Common myeloid progenitor, CD34-positive (primary cell): ENCODE results near the gene SLC41A1.

ENCODE experiments used
- CTCF ChIA-PET: fragments of 350-600 bp; sonication (Branson Sonifier 250); formaldehyde crosslinking; loops from one replicate; lab custom pipeline; 2021; ENCODE audit warnings: antibody characterized with exemption; lab: Charles Lee
- POLR2A ChIA-PET: fragments of 350-600 bp; sonication (Branson Sonifier 250); formaldehyde crosslinking; loops from one replicate; lab custom pipeline; 2021; ENCODE audit warnings: antibody characterized with exemption; lab: Charles Lee
- DNase-seq, 3 donors: peaks; one replicate each; pipeline versions ENCODE4 v3.0.0 to v3.0.0-alpha.2; 2013
- H3K27ac ChIP-seq, 2 experiments: 1 replicate in 1 of 2; 2 replicates in 1 of 2; pipeline ENCODE4 v1.7.0; 2013; ENCODE audit warnings: inconsistent platforms in 2 of 2, low read length in 2 of 2, mild to moderate bottlenecking in 2 of 2, low read depth in 1 of 2, moderate library complexity in 1 of 2; ENCODE audit not compliant: severe bottlenecking in 2 of 2, insufficient read depth in 1 of 2, poor library complexity in 1 of 2
- H3K27me3 ChIP-seq, 5 experiments: replicated peaks in 2 of 5; 1 replicate in 3 of 5; 2 replicates in 2 of 5; pipeline versions ENCODE4 v1.6.1 to v1.7.0; 2013; ENCODE audit warnings: low read length in 4 of 5, mild to moderate bottlenecking in 2 of 5, moderate library complexity in 2 of 5, inconsistent platforms in 1 of 5; ENCODE audit not compliant: insufficient read depth in 5 of 5, control insufficient read depth in 4 of 5
- H3K36me3 ChIP-seq, 4 experiments: 1 replicate in 2 of 4; 2 replicates in 2 of 4; pipeline versions ENCODE4 v1.6.1 to v1.7.0; 2013; ENCODE audit warnings: low read length in 3 of 4, control low read depth in 1 of 4, mild to moderate bottlenecking in 1 of 4; ENCODE audit not compliant: control insufficient read depth in 4 of 4, insufficient read depth in 4 of 4
- H3K4me1 ChIP-seq, 4 experiments: 1 replicate in 3 of 4; 2 replicates in 1 of 4; pipeline versions ENCODE4 v1.6.1 to v1.7.1; 2013; ENCODE audit warnings: low read length in 3 of 4, mild to moderate bottlenecking in 3 of 4, control low read depth in 1 of 4, inconsistent platforms in 1 of 4, moderate library complexity in 1 of 4; ENCODE audit not compliant: control insufficient read depth in 4 of 4, insufficient read depth in 4 of 4; ENCODE audit errors: control extremely low read depth in 1 of 4
- H3K4me3 ChIP-seq, 7 experiments: 1 replicate in 4 of 7; 2 replicates in 3 of 7; pipeline versions ENCODE4 v1.5.1 to v1.7.0; 2013; ENCODE audit warnings: mild to moderate bottlenecking in 7 of 7, low read length in 6 of 7, moderate library complexity in 6 of 7, inconsistent platforms in 2 of 7, low read depth in 2 of 7, control low read depth in 1 of 7; ENCODE audit not compliant: insufficient read depth in 4 of 7, control insufficient read depth in 1 of 7; ENCODE audit errors: extremely low read depth in 1 of 7
- H3K9me3 ChIP-seq, 5 experiments: 1 replicate in 4 of 5; 2 replicates in 1 of 5; pipeline versions ENCODE4 v1.6.1 to v1.7.1; 2013; ENCODE audit warnings: low read length in 4 of 5, mild to moderate bottlenecking in 2 of 5, inconsistent platforms in 1 of 5, low read depth in 1 of 5, moderate library complexity in 1 of 5; ENCODE audit not compliant: control insufficient read depth in 4 of 5, insufficient read depth in 2 of 5; ENCODE audit errors: control extremely low read depth in 1 of 5
- WGBS: methylation state at CpG from one replicate; pipeline ENCODE4 v1.1.5; 2013; ENCODE audit not compliant: insufficient coverage; 5-methylcytosine and 5-hydroxymethylcytosine counted together

Gene SLC41A1

GRCh38 chr1:205766570-205766969 lies 46.4 kb downstream of the SLC41A1 start:
- POLR2A ChIA-PET, result no interaction called here

DNA sequence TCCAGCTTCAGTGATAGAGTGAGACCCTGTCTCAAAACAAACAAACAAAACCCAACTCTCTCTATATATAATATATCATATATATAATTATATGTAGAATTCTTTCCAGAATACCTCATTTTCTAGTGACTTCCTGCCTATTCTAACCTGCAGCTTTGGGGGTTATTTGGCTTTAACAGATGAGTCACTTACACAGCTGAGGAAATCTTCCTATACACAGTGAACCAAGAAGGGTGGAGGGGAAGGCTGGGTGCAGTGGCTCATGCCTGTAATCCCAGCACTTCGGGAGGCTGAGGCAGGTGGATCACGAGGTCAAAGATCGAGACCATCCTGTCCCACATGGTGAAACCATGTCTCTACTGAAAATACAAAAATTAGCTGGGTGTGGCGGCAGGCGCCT lies 47.0 kb downstream of the SLC41A1 start:
- H3K36me3 ChIP-seq, result peaks cover 0 to 7% (median 4%) of the 10 kb centered on the region in 4 experiments
- no peaks in the 10 kb centered on the region for H3K9me3 ChIP-seq
- H3K4me1 ChIP-seq, result no peaks in the 10 kb centered on the region
- no peak overlapping the region for H3K27ac ChIP-seq
- no peak overlapping the region for H3K4me3 ChIP-seq
- 94% methylated on average over 2 of the region's 5 CpGs for WGBS
- DNase-seq, result no peak
- ChIA-PET CTCF (interaction anchor here (1.2 to 1.6 kb wide), 2 partner anchors 11 to 26 kb away, joined by 3 to 5 read pairs; no protein-coding TSS in a partner anchor), POLR2A (no interaction called here)
- H3K27me3 ChIP-seq, result no peaks in the 10 kb centered on the region

More at GRCh38 chr1:205766570-205766969, 46.4 kb downstream of the SLC41A1 start:
- Histone ChIP-seq H3K4me1 (no peaks in the 10 kb centered on the region), H3K4me3 (no peak overlapping the region), H3K27ac (no peak overlapping the region), H3K27me3 (no peaks in the 10 kb centered on the region), H3K36me3 (peaks cover 0 to 7% (median 4%) of the 10 kb centered on the region in 4 experiments), H3K9me3 (no peaks in the 10 kb centered on the region)
- 97% methylated on average over 3 of the region's 3 CpGs for WGBS
- CTCF ChIA-PET, result no interaction called here
- DNase-seq, result no peak

DNA sequence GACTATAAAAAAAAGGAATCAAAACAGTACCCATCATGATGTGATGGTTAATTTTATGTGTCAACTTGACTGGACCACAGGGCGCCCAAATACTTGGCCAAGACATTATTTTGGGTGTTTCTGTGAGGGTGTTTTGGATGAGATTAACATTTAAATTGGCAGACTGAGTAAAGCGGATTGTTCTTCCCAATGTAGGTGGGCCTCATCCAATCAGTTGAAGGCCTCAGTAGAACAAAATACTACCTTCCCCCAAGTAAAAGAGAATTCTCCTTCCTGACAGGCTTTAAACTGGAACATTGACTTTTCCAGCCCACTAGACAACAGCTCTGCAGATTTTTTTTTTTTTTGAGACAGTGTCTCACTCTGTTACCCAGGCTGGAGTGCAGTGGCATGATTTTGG lies 48.4 kb downstream of the SLC41A1 start:
- H3K4me1 ChIP-seq, result no peaks in the 10 kb centered on the region
- CTCF ChIA-PET, result interaction anchor here (0.7 to 1.6 kb wide), 2 partner anchors 27 to 220 kb away, joined by 3 to 5 read pairs; no protein-coding TSS in a partner anchor
- WGBS, result no CpG with 5 or more reads among the region's 2 CpGs
- POLR2A ChIA-PET, result interaction anchor here (1.0 kb wide), 1 partner anchor 14 kb away, joined by 3 read pairs; no protein-coding TSS in a partner anchor
- H3K36me3 ChIP-seq, result peaks cover 0 to 2% (median 0%) of the 10 kb centered on the region in 4 experiments
- no peaks in the 10 kb centered on the region for H3K27me3 ChIP-seq
- no peak for DNase-seq
- H3K9me3 ChIP-seq, result no peaks in the 10 kb centered on the region
- H3K27ac ChIP-seq, result no peak overlapping the region
- H3K4me3 ChIP-seq, result no peak overlapping the region

DNA sequence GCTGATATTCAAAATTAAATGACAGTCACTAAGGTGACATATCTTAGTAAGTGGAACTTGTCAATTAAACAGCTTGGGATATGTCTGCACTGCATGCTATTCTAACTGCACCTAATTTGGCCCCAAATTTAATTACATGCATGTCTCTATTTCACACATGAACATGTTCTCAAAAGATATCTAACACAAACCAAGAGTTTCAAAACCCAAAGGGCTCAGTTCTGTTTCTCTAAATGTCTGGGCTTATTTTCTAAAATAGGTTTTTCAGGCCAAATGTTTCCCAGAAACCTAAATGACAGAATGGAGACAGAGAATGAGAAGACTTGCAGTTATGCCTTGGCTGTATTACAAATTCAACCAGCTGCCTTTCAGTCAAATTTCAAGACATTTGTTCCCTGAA lies 49.0 kb downstream of the SLC41A1 start:
- no peaks in the 10 kb centered on the region for H3K27me3 ChIP-seq
- no peak for DNase-seq
- no peaks in the 10 kb centered on the region for H3K9me3 ChIP-seq
- H3K4me3 ChIP-seq, result no peak overlapping the region
- no peaks in the 10 kb centered on the region for H3K36me3 ChIP-seq
- H3K27ac ChIP-seq, result no peak overlapping the region
- POLR2A ChIA-PET, result no interaction called here
- H3K4me1 ChIP-seq, result no peaks in the 10 kb centered on the region
- CTCF ChIA-PET, result interaction anchor here (0.6 to 1.2 kb wide), 2 partner anchors 8 to 18 kb away, joined by 3 to 4 read pairs; no protein-coding TSS in a partner anchor

- Histone ChIP-seq H3K27ac (no peak overlapping the region), H3K9me3 (no peaks in the 10 kb centered on the region), H3K4me1 (no peaks in the 10 kb centered on the region), H3K36me3 (no peaks in the 10 kb centered on the region), H3K27me3 (no peaks in the 10 kb centered on the region), H3K4me3 (no peak overlapping the region)
- ChIA-PET POLR2A (no interaction called here), CTCF (interaction anchor here (1.4 kb wide), 1 partner anchor 10 kb away, joined by 4 read pairs; no protein-coding TSS in a partner anchor)
- DNase-seq, result no peak
- WGBS, result no CpG with 5 or more reads among the region's 3 CpGs
These were observed 52.4 kb downstream of the SLC41A1 start for GRCh38 chr1:205760606-205761005.

DNA sequence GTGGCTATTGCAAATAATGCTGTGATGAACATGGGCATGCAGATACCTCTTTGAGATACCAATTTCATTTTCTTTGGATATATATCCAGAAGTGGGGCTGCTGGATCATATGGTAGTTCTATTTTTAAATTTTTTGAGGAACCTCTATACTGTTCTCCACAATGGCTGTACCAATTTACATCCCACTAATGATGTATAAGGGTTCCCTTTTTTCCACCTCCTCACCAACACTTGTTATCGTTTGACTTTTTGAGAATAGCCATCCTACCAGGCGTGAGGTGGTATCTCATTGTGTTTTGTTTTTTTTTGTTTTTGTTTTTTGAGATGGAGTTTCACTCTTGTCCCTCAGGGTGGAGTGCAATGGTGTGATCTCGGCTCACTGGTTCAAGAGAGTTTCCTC lies 56.4 kb downstream of the SLC41A1 start:
- H3K36me3 ChIP-seq, result no peaks in the 10 kb centered on the region
- WGBS, result no CpG with 5 or more reads among the region's 3 CpGs
- H3K27ac ChIP-seq, result no peak overlapping the region
- H3K4me3 ChIP-seq, result no peak overlapping the region
- DNase-seq, result no peak
- H3K4me1 ChIP-seq, result no peaks in the 10 kb centered on the region
- no peaks in the 10 kb centered on the region for H3K9me3 ChIP-seq
- POLR2A ChIA-PET, result no interaction called here
- H3K27me3 ChIP-seq, result no peaks in the 10 kb centered on the region
- CTCF ChIA-PET, result interaction anchor here (0.9 to 1.5 kb wide), 2 partner anchors 17 to 18 kb away, joined by 3 read pairs; no protein-coding TSS in a partner anchor

DNA sequence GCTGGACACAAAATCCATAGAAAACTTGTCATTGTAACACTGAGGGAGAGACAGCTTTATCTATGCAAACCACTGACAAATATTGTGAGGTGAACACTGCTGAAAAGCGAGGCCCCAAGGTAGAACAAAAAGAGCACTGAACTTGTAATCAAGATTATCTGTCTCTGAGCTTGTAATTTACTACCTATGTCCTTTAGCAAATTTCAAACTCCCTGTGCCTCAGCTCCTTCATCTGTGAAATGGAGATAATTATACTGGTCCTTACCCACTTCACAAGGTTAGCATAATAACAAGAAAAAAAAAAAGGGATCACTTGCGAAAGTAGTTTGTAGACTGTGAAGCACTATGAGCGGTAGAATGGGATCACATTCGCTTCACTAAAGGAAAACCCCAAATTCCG lies 58.1 kb downstream of the SLC41A1 start:
- Histone ChIP-seq H3K27ac (no peak overlapping the region), H3K9me3 (no peaks in the 10 kb centered on the region), H3K4me1 (peaks cover 0 to 5% (median 4%) of the 10 kb centered on the region in 4 experiments), H3K36me3 (no peaks in the 10 kb centered on the region), H3K4me3 (no peak overlapping the region), H3K27me3 (no peaks in the 10 kb centered on the region)
- ChIA-PET CTCF (interaction anchor here (0.6 to 1.3 kb wide), 6 partner anchors 9 to 153 kb away, joined by 3 to 6 read pairs (median 3); no protein-coding TSS in a partner anchor), POLR2A (no interaction called here)
- 100% methylated on average over 3 of the region's 5 CpGs for WGBS
- DNase-seq, result no peak
